Central memory CD8-positive, alpha-beta T cell (primary cell): Measurements from ENCODE around the gene ABCG2.

Experiments used
- ATAC-seq: fragments of 150-1000 bp; cut with Tn5 transposase; replicated peaks from 2 replicates; pipeline ENCODE4 v1.10.0; 2022; ENCODE audit warnings: mild to moderate bottlenecking, moderate FRiP score, moderate number of reproducible peaks; ENCODE audit not compliant: poor library complexity, severe bottlenecking; ENCODE audit errors: extremely low read depth
- DNase-seq, 2 donors: peaks; one replicate each; pipeline ENCODE4 v3.0.0; 2021; ENCODE audit warnings: low spot score in 2 of 2
- H3K27ac Mint-ChIP-seq: one replicate; pipeline ENCODE4 v1.8.0; 2022; ENCODE audit warnings: low read depth, mild to moderate bottlenecking, moderate library complexity, mixed read lengths
- H3K27me3 Mint-ChIP-seq: one replicate; pipeline ENCODE4 v1.8.0; 2022; ENCODE audit warnings: mixed read lengths
- H3K36me3 Mint-ChIP-seq: one replicate; pipeline ENCODE4 v1.8.0; 2022; ENCODE audit warnings: mild to moderate bottlenecking, moderate library complexity, mixed read lengths; ENCODE audit not compliant: insufficient read depth
- H3K4me1 Mint-ChIP-seq: one replicate; pipeline ENCODE4 v1.8.0; 2022; ENCODE audit warnings: mixed read lengths
- H3K4me3 Mint-ChIP-seq: one replicate; pipeline ENCODE4 v1.8.0; 2022; ENCODE audit warnings: mild to moderate bottlenecking, moderate library complexity, mixed read lengths
- H3K9me3 Mint-ChIP-seq: one replicate; pipeline ENCODE4 v1.8.0; 2022; ENCODE audit warnings: mixed read lengths

Gene ABCG2

GRCh38 chr4:88043001-88043400 lies 115.4 kb downstream of the ABCG2 start:
- no peaks in the 10 kb centered on the region for H3K9me3 Mint-ChIP-seq
- H3K36me3 Mint-ChIP-seq, result peaks cover 13% of the 10 kb centered on the region
- no peak overlapping the region for H3K27ac Mint-ChIP-seq
- H3K27me3 Mint-ChIP-seq, result no peaks in the 10 kb centered on the region
- no peak for DNase-seq
- H3K4me1 Mint-ChIP-seq, result no peaks in the 10 kb centered on the region
- no peak for ATAC-seq
- no peak overlapping the region for H3K4me3 Mint-ChIP-seq

- Mint-ChIP-seq H3K27ac (no peak overlapping the region), H3K9me3 (no peaks in the 10 kb centered on the region), H3K4me1 (no peaks in the 10 kb centered on the region), H3K36me3 (peaks cover 13% of the 10 kb centered on the region), H3K27me3 (no peaks in the 10 kb centered on the region), H3K4me3 (no peak overlapping the region)
- ATAC-seq, result no peak
- DNase-seq, result no peak
Observed at GRCh38 chr4:88041626-88042025, 116.8 kb downstream of the ABCG2 start.

- peaks cover 13% of the 10 kb centered on the region for H3K36me3 Mint-ChIP-seq
- DNase-seq (no peak), ATAC-seq (no peak)
- no peaks in the 10 kb centered on the region for H3K9me3 Mint-ChIP-seq
- no peak overlapping the region for H3K27ac Mint-ChIP-seq
- no peaks in the 10 kb centered on the region for H3K27me3 Mint-ChIP-seq
- H3K4me3 Mint-ChIP-seq, result no peak overlapping the region
- no peaks in the 10 kb centered on the region for H3K4me1 Mint-ChIP-seq
Observed at GRCh38 chr4:88040707-88041106, 117.7 kb downstream of the ABCG2 start.
